Body of pancreas (tissue), 4 donors: ENCODE measurements around the gene CPT1A. TPM values are rescaled to one million over a fixed set of nuclear protein-coding genes. Genes with fewer than 3 reads are reported as not detected.
A peak's percentile ranks its signal among the peaks of the same experiment; 100 is the strongest.
"Not testable (repeated sequence)": the region's sequence is repeated elsewhere in the genome, so short reads cannot be mapped to it uniquely, and the experiment has no call there.

Experiments
- ATAC-seq: fragments of 150-250 bp; one replicate; pipeline ENCODE4 v1.9.1; 2016
- DNase-seq, 4 donors: peaks; one replicate each; pipeline ENCODE4 v3.0.0-alpha.2; 2019
- H3K27ac ChIP-seq, 4 donors: fragments of 200-600 bp; sonication (generic); 1 replicate in 3 of 4; 2 replicates in 1 of 4; pipeline versions ENCODE4 v1.5.1 to v1.6.1; 2016 to 2019; ENCODE audit warnings: mild to moderate bottlenecking in 1 of 4, mixed read lengths in 1 of 4, moderate library complexity in 1 of 4
- H3K27me3 ChIP-seq, 2 donors: fragments of 200-600 bp; sonication (generic); one replicate each; pipeline ENCODE4 v1.6.0; 2016; ENCODE audit warnings: mild to moderate bottlenecking in 1 of 2
- H3K36me3 ChIP-seq, 2 donors: fragments of 200-600 bp; sonication (generic); replicated peaks in 1 of 2; 2 replicates each; pipeline ENCODE4 v1.5.1; 2016; ENCODE audit warnings: low read depth in 2 of 2; ENCODE audit not compliant: insufficient read depth in 1 of 2
- H3K4me1 ChIP-seq: fragments of 200-600 bp; sonication (generic); one replicate; pipeline ENCODE4 v1.6.0; 2016
- H3K4me3 ChIP-seq, 2 donors: fragments of 200-600 bp; sonication (generic); 1 replicate in 1 of 2; 2 replicates in 1 of 2; pipeline ENCODE4 v1.5.1; 2016 to 2019
- H3K9me3 ChIP-seq, 3 donors: fragments of 200-600 bp; sonication (generic); 1 replicate in 2 of 3; 2 replicates in 1 of 3; pipeline ENCODE4 v1.5.1; 2016
- CTCF ChIP-seq, 7 experiments: fragments of 450-650 bp in 4 of 7; fragments of 200-600 bp in 3 of 7; sonication (generic) in 3 of 7; IDR thresholded peaks; one replicate each; pipeline ENCODE4 v1.5.1; 2016 to 2019; ENCODE audit warnings: antibody characterized with exemption in 7 of 7
- POLR2A ChIP-seq, 3 donors: fragments of 450-650 bp; IDR thresholded peaks; one replicate each; pipeline ENCODE4 v1.6.1; 2016; ENCODE audit warnings: antibody characterized with exemption in 3 of 3, mild to moderate bottlenecking in 2 of 3
- WGBS, 2 donors: methylation state at CpG; one replicate each; pipeline ENCODE4 v1.1.5; 2017; 5-methylcytosine and 5-hydroxymethylcytosine counted together
- intact Hi-C: fragments of 100-400 bp; cut with DNase I; formaldehyde crosslinking; loops from one replicate; pipeline ENCODE4 v1.15.1; 2023
- total RNA-seq, 2 donors: library from RNA; depleted of rRNA; stranded (reverse); fragments of >200 nt; gene quantifications; one replicate each; pipeline ENCODE4 v1.1.0, GENCODE V29; 2016

CPT1A gene
- 10 to 100 TPM; 35.6 to 40.7 TPM for total RNA-seq

- H3K9me3 ChIP-seq, result no peaks in the 10 kb centered on the region
- peak; percentile 49 for ATAC-seq
- no peaks in the 10 kb centered on the region for H3K36me3 ChIP-seq
- H3K27me3 ChIP-seq, result no peaks in the 10 kb centered on the region
- peaks cover 60% of the 10 kb centered on the region for H3K4me1 ChIP-seq
- H3K27ac ChIP-seq, result peak within 1 kb of the TSS; percentile 92 to 97 (median 96)
- WGBS, 2 donors, result 8 to 26% methylated on average over 7 to 41 of the region's 82 CpGs
- TF ChIP-seq POLR2A (IDR thresholded peaks at IDR 0.05), result peak in 2 of 3 donors; percentile 9 to 60
- peak in 1 of 7 experiments; percentile 7 for TF ChIP-seq CTCF (IDR thresholded peaks at IDR 0.05)
- peak within 1 kb of the TSS; percentile 5 to 66 for H3K4me3 ChIP-seq
- intact Hi-C loops, result no loop called here
- peak; percentile 76 to 86 (median 82) for DNase-seq
Observed at GRCh38 chr11:68841718-68842426, at the start of gene CPT1A. Gene CPT1A, minus strand, starts transcription at chr11:68841916. Its CDS starts 26,442 bp downstream, at chr11:68815474.

GRCh38 chr11:68890490-68891231 is 48.9 kb upstream of the CPT1A start:
- Histone ChIP-seq H3K4me3 (no peak overlapping the region), H3K9me3 (no peaks in the 10 kb centered on the region), H3K27me3 (no peaks in the 10 kb centered on the region), H3K4me1 (peaks cover 16% of the 10 kb centered on the region), H3K36me3 (peaks cover 0 to 23% of the 10 kb centered on the region in 2 donors), H3K27ac (peak overlapping the region in 3 of 4 donors; percentile 61 to 73 (median 63))
- TF ChIP-seq CTCF (IDR thresholded peaks at IDR 0.05) (no peak), POLR2A (IDR thresholded peaks at IDR 0.05) (no peak)
- WGBS, 2 donors, result 45 to 71% methylated on average over 17 of the region's 17 CpGs
- peak; percentile 75 for ATAC-seq
- DNase-seq, result peak; percentile 48 to 78 (median 66)
- intact Hi-C loops, result no loop called here

- 67 to 78% methylated on average over 7 to 18 of the region's 18 CpGs for WGBS, 2 donors
- H3K27ac ChIP-seq, result peak overlapping the region in 2 of 4 donors; percentile 61 to 73
- peaks cover 16% of the 10 kb centered on the region for H3K4me1 ChIP-seq
- no peaks in the 10 kb centered on the region for H3K27me3 ChIP-seq
- intact Hi-C loops, result no loop called here
- TF ChIP-seq CTCF (IDR thresholded peaks at IDR 0.05), result peak in 2 of 7 experiments; percentile 15 to 25
- TF ChIP-seq POLR2A (IDR thresholded peaks at IDR 0.05), result no peak
- H3K36me3 ChIP-seq, result peaks cover 0 to 20% of the 10 kb centered on the region in 2 donors
- no peak overlapping the region for H3K4me3 ChIP-seq
- DNase-seq, result peak in 2 of 4 donors; percentile 22 to 42
- ATAC-seq, result peak; percentile 29
- H3K9me3 ChIP-seq, result no peaks in the 10 kb centered on the region
Observed at GRCh38 chr11:68889948-68890446, 48.3 kb upstream of the CPT1A start.

- H3K9me3 ChIP-seq, DNase-seq, intact Hi-C loops, H3K27me3 ChIP-seq, ATAC-seq, H3K4me3 ChIP-seq, H3K4me1 ChIP-seq, H3K27ac ChIP-seq, H3K36me3 ChIP-seq: not testable (repeated sequence)
- WGBS, 2 donors, result 91 to 97% methylated on average over 15 of the region's 15 CpGs
Observed at GRCh38 chr11:68884827-68885226, 43.1 kb upstream of the CPT1A start.

GRCh38 chr11:68882391-68882790 is 40.7 kb upstream of the CPT1A start:
- Histone ChIP-seq H3K4me3 (no peak overlapping the region), H3K36me3 (no peaks in the 10 kb centered on the region), H3K27ac (no peak overlapping the region), H3K9me3 (no peaks in the 10 kb centered on the region), H3K27me3 (no peaks in the 10 kb centered on the region), H3K4me1 (no peaks in the 10 kb centered on the region)
- 88 to 97% methylated on average over 10 to 13 of the region's 13 CpGs for WGBS, 2 donors
- intact Hi-C loops, result no loop called here
- no peak for TF ChIP-seq CTCF (IDR thresholded peaks at IDR 0.05)
- no peak for TF ChIP-seq POLR2A (IDR thresholded peaks at IDR 0.05)
- ATAC-seq, result no peak
- no peak for DNase-seq
